HCT116 (cell line): ENCODE measurements around the gene PTPRZ1.

Source experiments
- EGR1 ChIP-seq: IDR thresholded peaks from 2 replicates; pipeline ENCODE4 v1.6.1; 2012; ENCODE audit warnings: low read depth
- EZH2 ChIP-seq: fragments of 200-600 bp; sonication (generic); IDR thresholded peaks from 2 replicates; pipeline ENCODE4 v1.6.1; 2017; ENCODE audit warnings: antibody characterized with exemption, mixed run types

GRCh38 chr7:121932768-121933167 lies 59.8 kb downstream of the PTPRZ1 start:
- TF ChIP-seq EZH2 (no peak), EGR1 (no peak)
